ENCODE measurements around the gene PRKAR2B. TPM values are rescaled to one million over a fixed set of nuclear protein-coding genes. Genes with fewer than 3 reads are reported as not detected.

Gene PRKAR2B
- polyA plus RNA-seq, 1 of the 3 experiments (the other 2 are of a cell fraction), result 17.3 TPM

GRCh38 chr7:107123392-107123791, 78.9 kb downstream of the PRKAR2B start:
- Histone ChIP-seq H3K9me3 (no peaks in the 10 kb centered on the region), H2AFZ (ENCODE audit: low read depth) (no peak overlapping the region), H3K36me3 (replicated peaks in 1 of 2; ENCODE audit: control insufficient read depth in 1 of 2, insufficient read depth in 2 of 2, low read length in 1 of 2) (no peaks in the 10 kb centered on the region), H3K27me3 (ENCODE audit: insufficient read depth) (no peaks in the 10 kb centered on the region), H3K9me2 (no peaks in the 10 kb centered on the region), H3K4me2 (no peak overlapping the region), H3K9ac (no peak overlapping the region), H3K4me3 (ENCODE audit: low read depth in 2 of 2, low read length in 1 of 2) (no peak overlapping the region), H3K79me2 (ENCODE audit: insufficient read depth) (no peaks in the 10 kb centered on the region), H3F3A (replicated peaks; ENCODE audit: insufficient read depth) (no peaks in the 10 kb centered on the region), H4K20me1 (ENCODE audit: insufficient read depth) (no peaks in the 10 kb centered on the region), H3K4me1 (ENCODE audit: control insufficient read depth in 1 of 2, insufficient read depth in 2 of 2, low read depth in 1 of 2, low read length in 1 of 2) (peaks cover 3 to 10% of the 10 kb centered on the region in 2 experiments; a peak in 3 of 4 replicates), H3K27ac (ENCODE audit: low read depth in 2 of 2, low read length in 1 of 2) (no peak overlapping the region)
- DNase-seq, result no peak
- 93% methylated on average over 4 of the region's 4 CpGs for WGBS (ENCODE audit: low lambda C conversion rate)
- CTCF ChIA-PET, result interaction anchor here (1.5 to 3.1 kb wide), 2 partner anchors 9 to 25 kb away, joined by 13 to 15 read pairs; no protein-coding TSS in a partner anchor
- POLR2A ChIA-PET, result no interaction called here
- TF ChIP-seq CHD2 (IDR thresholded peaks at IDR 0.05; ENCODE audit: low read length, partially characterized antibody) (no peak), EZH2phosphoT487 (IDR thresholded peaks at IDR 0.05; ENCODE audit: borderline replicate concordance, low read depth) (no peak), MXI1 (IDR thresholded peaks at IDR 0.05; ENCODE audit: low read depth, low read length) (no peak), USF1 (IDR thresholded peaks at IDR 0.05; ENCODE audit: borderline replicate concordance, low read depth) (no peak), RCOR1 (IDR thresholded peaks at IDR 0.05; ENCODE audit: low read length) (no peak)
- TF ChIP-seq, protein P1, sequence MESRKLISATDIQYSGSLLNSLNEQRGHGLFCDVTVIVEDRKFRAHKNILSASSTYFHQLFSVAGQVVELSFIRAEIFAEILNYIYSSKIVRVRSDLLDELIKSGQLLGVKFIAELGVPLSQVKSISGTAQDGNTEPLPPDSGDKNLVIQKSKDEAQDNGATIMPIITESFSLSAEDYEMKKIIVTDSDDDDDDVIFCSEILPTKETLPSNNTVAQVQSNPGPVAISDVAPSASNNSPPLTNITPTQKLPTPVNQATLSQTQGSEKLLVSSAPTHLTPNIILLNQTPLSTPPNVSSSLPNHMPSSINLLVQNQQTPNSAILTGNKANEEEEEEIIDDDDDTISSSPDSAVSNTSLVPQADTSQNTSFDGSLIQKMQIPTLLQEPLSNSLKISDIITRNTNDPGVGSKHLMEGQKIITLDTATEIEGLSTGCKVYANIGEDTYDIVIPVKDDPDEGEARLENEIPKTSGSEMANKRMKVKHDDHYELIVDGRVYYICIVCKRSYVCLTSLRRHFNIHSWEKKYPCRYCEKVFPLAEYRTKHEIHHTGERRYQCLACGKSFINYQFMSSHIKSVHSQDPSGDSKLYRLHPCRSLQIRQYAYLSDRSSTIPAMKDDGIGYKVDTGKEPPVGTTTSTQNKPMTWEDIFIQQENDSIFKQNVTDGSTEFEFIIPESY (IDR thresholded peaks at IDR 0.05; ENCODE audit: borderline replicate concordance, low read depth), result no peak
- TF ChIP-seq, protein P2, sequence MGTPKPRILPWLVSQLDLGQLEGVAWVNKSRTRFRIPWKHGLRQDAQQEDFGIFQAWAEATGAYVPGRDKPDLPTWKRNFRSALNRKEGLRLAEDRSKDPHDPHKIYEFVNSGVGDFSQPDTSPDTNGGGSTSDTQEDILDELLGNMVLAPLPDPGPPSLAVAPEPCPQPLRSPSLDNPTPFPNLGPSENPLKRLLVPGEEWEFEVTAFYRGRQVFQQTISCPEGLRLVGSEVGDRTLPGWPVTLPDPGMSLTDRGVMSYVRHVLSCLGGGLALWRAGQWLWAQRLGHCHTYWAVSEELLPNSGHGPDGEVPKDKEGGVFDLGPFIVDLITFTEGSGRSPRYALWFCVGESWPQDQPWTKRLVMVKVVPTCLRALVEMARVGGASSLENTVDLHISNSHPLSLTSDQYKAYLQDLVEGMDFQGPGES (IDR thresholded peaks at IDR 0.05; ENCODE audit: low read depth, low read length), result no peak

- no peaks in the 10 kb centered on the region for H3K27me3 ChIP-seq (ENCODE audit: insufficient read depth)
- no peaks in the 10 kb centered on the region for H3K36me3 ChIP-seq (replicated peaks in 1 of 2; ENCODE audit: control insufficient read depth in 1 of 2, insufficient read depth in 2 of 2, low read length in 1 of 2)
- no peak overlapping the region for H2AFZ ChIP-seq (ENCODE audit: low read depth)
- no peak overlapping the region for H3K4me3 ChIP-seq (ENCODE audit: low read depth in 2 of 2, low read length in 1 of 2)
- H4K20me1 ChIP-seq (ENCODE audit: insufficient read depth), result no peaks in the 10 kb centered on the region
- no peaks in the 10 kb centered on the region for H3K9me3 ChIP-seq
- no peak for TF ChIP-seq CHD2 (IDR thresholded peaks at IDR 0.05; ENCODE audit: low read length, partially characterized antibody)
- TF ChIP-seq, protein P1 (IDR thresholded peaks at IDR 0.05; ENCODE audit: borderline replicate concordance, low read depth), result no peak
- 90% methylated on average over 5 of the region's 5 CpGs for WGBS (ENCODE audit: low lambda C conversion rate)
- POLR2A ChIA-PET, result no interaction called here
- DNase-seq, result no peak
- no peak overlapping the region for H3K27ac ChIP-seq (ENCODE audit: low read depth in 2 of 2, low read length in 1 of 2)
- H3K4me1 ChIP-seq (ENCODE audit: control insufficient read depth in 1 of 2, insufficient read depth in 2 of 2, low read depth in 1 of 2, low read length in 1 of 2), result no peaks in the 10 kb centered on the region
- no peaks in the 10 kb centered on the region for H3F3A ChIP-seq (replicated peaks; ENCODE audit: insufficient read depth)
- no peak overlapping the region for H3K9ac ChIP-seq
- H3K9me2 ChIP-seq, result no peaks in the 10 kb centered on the region
- H3K4me2 ChIP-seq, result no peak overlapping the region
- CTCF ChIA-PET, result interaction anchor here (1.1 to 1.5 kb wide), 4 partner anchors 13 to 332 kb away, joined by 3 to 4 read pairs (median 4); no protein-coding TSS in a partner anchor
- H3K79me2 ChIP-seq (ENCODE audit: insufficient read depth), result no peaks in the 10 kb centered on the region
Measured at GRCh38 chr7:107125475-107125874, 81.0 kb downstream of the PRKAR2B start.

Measured in SK-N-SH (cell line).